ENCODE results near the gene BTN2A1. TPM values are rescaled to one million over a fixed set of nuclear protein-coding genes. Genes with fewer than 3 reads are reported as not detected.

The BTN2A1 gene
- total and polyA plus RNA-seq, 2 of the 13 experiments (the other 11 are each of a cell fraction or from before 2014, with no cell fraction given), result 16.4 to 30.4 TPM

DNA sequence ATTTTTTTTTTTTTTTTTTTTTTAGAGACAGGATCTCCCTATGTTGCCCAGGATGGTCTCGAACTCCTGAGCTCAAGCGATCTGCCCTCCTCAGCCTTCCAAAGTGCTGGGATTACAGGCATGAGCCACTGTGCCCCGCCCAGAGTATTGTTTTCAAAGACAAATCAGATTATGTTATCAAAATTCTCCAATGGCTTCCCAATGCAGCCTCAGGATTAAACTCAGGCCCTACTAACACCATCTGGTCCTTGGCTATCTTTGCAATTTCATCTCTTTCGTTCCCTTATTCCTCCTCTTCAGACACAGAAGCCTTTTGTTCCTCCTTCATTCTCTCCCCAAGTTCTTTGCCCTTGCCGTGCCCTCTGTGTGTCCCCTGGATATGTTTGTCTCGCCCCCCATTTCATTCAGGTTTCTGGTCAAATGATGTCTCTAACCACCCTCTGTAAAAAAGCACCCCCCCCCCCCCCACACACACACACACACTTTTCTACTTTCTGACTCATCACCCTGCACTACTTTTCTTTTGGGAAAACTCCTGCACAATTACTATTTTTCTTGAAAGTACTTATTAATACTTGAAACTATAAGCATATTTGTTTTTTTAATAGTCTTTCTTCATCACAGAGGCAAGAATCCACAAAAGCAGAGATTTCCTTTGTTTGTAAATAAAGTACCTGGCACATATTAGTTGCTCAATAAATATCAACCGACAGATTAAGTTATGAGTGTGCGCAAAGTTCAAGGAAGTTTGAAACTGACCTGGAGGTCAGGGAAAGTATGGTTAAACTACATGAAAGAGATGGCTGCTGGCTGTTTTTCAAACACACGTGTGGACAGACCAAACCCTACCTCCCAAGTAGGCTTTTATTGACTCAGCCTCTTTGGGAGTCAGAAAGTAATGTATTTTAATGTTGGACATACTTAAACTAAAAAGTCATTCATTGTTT, 59.0 kb downstream of the BTN2A1 start (continued):
- TF ChIP-seq, protein P1, sequence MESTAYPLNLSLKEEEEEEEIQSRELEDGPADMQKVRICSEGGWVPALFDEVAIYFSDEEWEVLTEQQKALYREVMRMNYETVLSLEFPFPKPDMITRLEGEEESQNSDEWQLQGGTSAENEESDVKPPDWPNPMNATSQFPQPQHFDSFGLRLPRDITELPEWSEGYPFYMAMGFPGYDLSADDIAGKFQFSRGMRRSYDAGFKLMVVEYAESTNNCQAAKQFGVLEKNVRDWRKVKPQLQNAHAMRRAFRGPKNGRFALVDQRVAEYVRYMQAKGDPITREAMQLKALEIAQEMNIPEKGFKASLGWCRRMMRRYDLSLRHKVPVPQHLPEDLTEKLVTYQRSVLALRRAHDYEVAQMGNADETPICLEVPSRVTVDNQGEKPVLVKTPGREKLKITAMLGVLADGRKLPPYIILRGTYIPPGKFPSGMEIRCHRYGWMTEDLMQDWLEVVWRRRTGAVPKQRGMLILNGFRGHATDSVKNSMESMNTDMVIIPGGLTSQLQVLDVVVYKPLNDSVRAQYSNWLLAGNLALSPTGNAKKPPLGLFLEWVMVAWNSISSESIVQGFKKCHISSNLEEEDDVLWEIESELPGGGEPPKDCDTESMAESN (CRISPR knock-in tag; conservative IDR thresholded peaks at IDR 0.05), result 0 out of 2 replicates have a peak, but pooled peaks have one; percentile 20
- TF ChIP-seq ZNF597 (CRISPR knock-in tag; IDR thresholded peaks at IDR 0.05), result no peak
- TF ChIP-seq SNRNP70 (IDR thresholded peaks at IDR 0.05; ENCODE audit: low read depth, low read length), result no peak
- TF ChIP-seq, protein P2, sequence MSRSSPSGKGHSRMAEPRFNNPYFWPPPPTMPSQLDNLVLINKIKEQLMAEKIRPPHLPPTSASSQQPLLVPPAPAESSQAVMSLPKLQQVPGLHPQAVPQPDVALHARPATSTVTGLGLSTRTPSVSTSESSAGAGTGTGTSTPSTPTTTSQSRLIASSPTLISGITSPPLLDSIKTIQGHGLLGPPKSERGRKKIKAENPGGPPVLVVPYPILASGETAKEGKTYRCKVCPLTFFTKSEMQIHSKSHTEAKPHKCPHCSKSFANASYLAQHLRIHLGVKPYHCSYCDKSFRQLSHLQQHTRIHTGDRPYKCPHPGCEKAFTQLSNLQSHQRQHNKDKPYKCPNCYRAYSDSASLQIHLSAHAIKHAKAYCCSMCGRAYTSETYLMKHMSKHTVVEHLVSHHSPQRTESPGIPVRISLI (CRISPR knock-in tag; IDR thresholded peaks at IDR 0.05; ENCODE audit: borderline replicate concordance), result no peak
- TF ChIP-seq PAX8 (CRISPR knock-in tag; IDR thresholded peaks at IDR 0.05; ENCODE audit: borderline replicate concordance), result no peak
- TF ChIP-seq JDP2 (CRISPR knock-in tag; IDR thresholded peaks at IDR 0.05; ENCODE audit: borderline replicate concordance), result no peak
- no peak for TF ChIP-seq ZNF737 (CRISPR knock-in tag; IDR thresholded peaks at IDR 0.05; ENCODE audit: borderline replicate concordance)
- no peak for TF ChIP-seq TCF7L2 (IDR thresholded peaks at IDR 0.05; ENCODE audit: low read depth, low read length)
- no peak for TF ChIP-seq HMG20B (CRISPR knock-in tag; conservative IDR thresholded peaks at IDR 0.05)
- TF ChIP-seq FLYWCH1 (CRISPR knock-in tag; IDR thresholded peaks at IDR 0.05), result no peak
- TF ChIP-seq NFE2L1 (CRISPR knock-in tag; IDR thresholded peaks at IDR 0.05; ENCODE audit: borderline replicate concordance), result no peak
- no peak for TF ChIP-seq SKI (IDR thresholded peaks at IDR 0.05; ENCODE audit: partially characterized antibody)
- TF ChIP-seq NR0B2 (CRISPR knock-in tag; IDR thresholded peaks at IDR 0.05), result no peak
- no peak for TF ChIP-seq RFX1 (IDR thresholded peaks at IDR 0.05)
- no peak for TF ChIP-seq CBX2 (IDR thresholded peaks at IDR 0.05; ENCODE audit: low read depth, low read length)
- TF ChIP-seq CBX2 (CRISPR knock-in tag; IDR thresholded peaks at IDR 0.05; ENCODE audit: low read depth), result no peak
- TF ChIP-seq FOXP1 (IDR thresholded peaks at IDR 0.05), result no peak
- peak; percentile 56 for TF ChIP-seq FOXP1 (CRISPR knock-in tag; IDR thresholded peaks at IDR 0.05)
- no peak for TF ChIP-seq GRHL1 (CRISPR knock-in tag; conservative IDR thresholded peaks at IDR 0.05)
- no peak for TF ChIP-seq ZNF629 (CRISPR knock-in tag; conservative IDR thresholded peaks at IDR 0.05)
- peak; percentile 30; the same call in 1 of the 2 replicates for TF ChIP-seq ZNF331 (CRISPR knock-in tag; IDR thresholded peaks at IDR 0.05)
- TF ChIP-seq PTBP1 (IDR thresholded peaks at IDR 0.05; ENCODE audit: low read depth, low read length, poor library complexity, severe bottlenecking), result no peak
- no peak for TF ChIP-seq YEATS2 (CRISPR knock-in tag; IDR thresholded peaks at IDR 0.05; ENCODE audit: borderline replicate concordance)
- no peak for TF ChIP-seq RAD51 (IDR thresholded peaks at IDR 0.05; ENCODE audit: borderline replicate concordance)
- TF ChIP-seq TMF1 (CRISPR knock-in tag; IDR thresholded peaks at IDR 0.05; ENCODE audit: low read depth), result no peak
